WTC11 (cell line): ENCODE results near the gene TBKBP1. TPM values are rescaled to one million over a fixed set of nuclear protein-coding genes. Genes with fewer than 3 reads are reported as not detected.

Experiments
- ATAC-seq: fragments of 200-7000 bp; cut with Tn5 transposase; 2 replicates; pipeline ENCODE4 v1.10.0; 2021; ENCODE audit warnings: mild to moderate bottlenecking, moderate library complexity
- CTCF ChIA-PET: fragments of 300-600 bp; sonication (Branson Sonifier 250); formaldehyde crosslinking; loops from one replicate; lab custom pipeline; 2021; ENCODE audit warnings: antibody characterized with exemption; lab: Charles Lee
- POLR2A ChIA-PET: fragments of 350-600 bp; sonication (Branson Sonifier 250); formaldehyde crosslinking; loops from one replicate; lab custom pipeline; 2021; ENCODE audit warnings: antibody characterized with exemption; lab: Charles Lee
- DNase-seq: peaks from one replicate; pipeline ENCODE4 v3.0.0; 2021; ENCODE audit warnings: low spot score
- H3K27ac Mint-ChIP-seq: 2 replicates; pipeline ENCODE4 v1.8.0; 2021; ENCODE audit warnings: mixed read lengths
- H3K27me3 Mint-ChIP-seq: 2 replicates; pipeline ENCODE4 v1.8.0; 2021; ENCODE audit warnings: low read depth, mild to moderate bottlenecking, moderate library complexity, mixed read lengths
- H3K36me3 Mint-ChIP-seq: 2 replicates; pipeline ENCODE4 v1.8.0; 2021; ENCODE audit warnings: mixed read lengths
- H3K4me1 Mint-ChIP-seq: 2 replicates; pipeline ENCODE4 v1.8.0; 2022; ENCODE audit warnings: mixed read lengths
- H3K4me3 Mint-ChIP-seq: 2 replicates; pipeline ENCODE4 v1.8.0; 2021; ENCODE audit warnings: mild to moderate bottlenecking, moderate library complexity, mixed read lengths
- H3K9me3 Mint-ChIP-seq: 2 replicates; pipeline ENCODE4 v1.8.0; 2021; ENCODE audit warnings: mixed read lengths
- ARID4B ChIP-seq: sonication (generic); formaldehyde crosslinking; IDR thresholded peaks from 2 replicates; pipeline ENCODE4 v1.8.0; 2023; ENCODE audit warnings: missing genetic modification reagents, mild to moderate bottlenecking, borderline replicate concordance
- ELF4 ChIP-seq: sonication (generic); formaldehyde crosslinking; IDR thresholded peaks from 2 replicates; pipeline ENCODE4 v1.8.1; 2022; ENCODE audit warnings: low read depth, mild to moderate bottlenecking, moderate library complexity, missing genetic modification reagents
- HMGA2 ChIP-seq: fragments of 250-450 bp; sonication (Bioruptor Pico); IDR thresholded peaks from 2 replicates; pipeline ENCODE4 v1.4.0; 2021; ENCODE audit warnings: mild to moderate bottlenecking, moderate library complexity
- NFE2L1 ChIP-seq: sonication (generic); formaldehyde crosslinking; IDR thresholded peaks from 2 replicates; pipeline ENCODE4 v1.8.1; 2023; ENCODE audit warnings: missing genetic modification reagents
- NFYB ChIP-seq: sonication (generic); formaldehyde crosslinking; conservative IDR thresholded peaks from 2 replicates; pipeline ENCODE4 v1.8.0; 2022; ENCODE audit warnings: low read depth, missing genetic modification reagents
- NR3C1 ChIP-seq: sonication (generic); formaldehyde crosslinking; conservative IDR thresholded peaks from 2 replicates; pipeline ENCODE4 v1.8.1; 2023; ENCODE audit warnings: low read depth, mild to moderate bottlenecking, missing genetic modification reagents
- OVOL2 ChIP-seq: fragments of 250-450 bp; sonication (Bioruptor Pico); IDR thresholded peaks from 2 replicates; pipeline ENCODE4 v1.9.0; 2021; ENCODE audit warnings: mild to moderate bottlenecking, borderline replicate concordance
- SMAD3 ChIP-seq: sonication (generic); formaldehyde crosslinking; IDR thresholded peaks from 2 replicates; pipeline ENCODE4 v1.8.0; 2022; ENCODE audit warnings: missing genetic modification reagents, mild to moderate bottlenecking, borderline replicate concordance
- TCF7 ChIP-seq: sonication (generic); formaldehyde crosslinking; IDR thresholded peaks from 2 replicates; pipeline ENCODE4 v1.8.0; 2022; ENCODE audit warnings: mild to moderate bottlenecking, low read depth, missing genetic modification reagents, moderate library complexity
- TEAD1 ChIP-seq: sonication (generic); formaldehyde crosslinking; IDR thresholded peaks from 2 replicates; pipeline ENCODE4 v1.8.0; 2022; ENCODE audit warnings: mild to moderate bottlenecking, missing genetic modification reagents
- TEAD4 ChIP-seq: sonication (generic); formaldehyde crosslinking; IDR thresholded peaks from 2 replicates; pipeline ENCODE4 v1.8.0; 2022; ENCODE audit warnings: mild to moderate bottlenecking, missing genetic modification reagents
- TP53 ChIP-seq: sonication (generic); formaldehyde crosslinking; IDR thresholded peaks from 2 replicates; pipeline ENCODE4 v1.8.1; 2023; ENCODE audit warnings: mild to moderate bottlenecking, missing genetic modification reagents
- ZBTB21 ChIP-seq: sonication (generic); formaldehyde crosslinking; IDR thresholded peaks from 2 replicates; pipeline ENCODE4 v1.8.1; 2023; ENCODE audit warnings: mild to moderate bottlenecking, missing genetic modification reagents, borderline replicate concordance
- ZNF532 ChIP-seq: fragments of 250-450 bp; sonication (Bioruptor Pico); IDR thresholded peaks from 2 replicates; pipeline ENCODE4 v1.9.0; 2021; ENCODE audit warnings: mild to moderate bottlenecking, borderline replicate concordance
- total RNA-seq: library from RNA; stranded (reverse); gene quantifications from 3 replicates; pipeline ENCODE4 v1.2.3, GENCODE V29; 2021
- TF ChIP-seq, protein P1 (sequence below): sonication (generic); formaldehyde crosslinking; IDR thresholded peaks from 2 replicates; pipeline ENCODE4 v1.8.1; 2023; ENCODE audit warnings: mild to moderate bottlenecking, missing genetic modification reagents, moderate library complexity
- TF ChIP-seq, protein P2 (sequence below): fragments of 250-450 bp; sonication (Bioruptor Pico); IDR thresholded peaks from 2 replicates; pipeline ENCODE4 v2.1.2; 2022; ENCODE audit warnings: mild to moderate bottlenecking, moderate library complexity
- TF ChIP-seq, protein P3 (sequence below): fragments of 250-450 bp; sonication (Bioruptor Pico); conservative IDR thresholded peaks from 2 replicates; pipeline ENCODE4 v1.9.0; 2021; ENCODE audit warnings: mild to moderate bottlenecking

The TBKBP1 gene
- total RNA-seq, 1 experiment from 2014 or later = 17.4 TPM

DNA sequence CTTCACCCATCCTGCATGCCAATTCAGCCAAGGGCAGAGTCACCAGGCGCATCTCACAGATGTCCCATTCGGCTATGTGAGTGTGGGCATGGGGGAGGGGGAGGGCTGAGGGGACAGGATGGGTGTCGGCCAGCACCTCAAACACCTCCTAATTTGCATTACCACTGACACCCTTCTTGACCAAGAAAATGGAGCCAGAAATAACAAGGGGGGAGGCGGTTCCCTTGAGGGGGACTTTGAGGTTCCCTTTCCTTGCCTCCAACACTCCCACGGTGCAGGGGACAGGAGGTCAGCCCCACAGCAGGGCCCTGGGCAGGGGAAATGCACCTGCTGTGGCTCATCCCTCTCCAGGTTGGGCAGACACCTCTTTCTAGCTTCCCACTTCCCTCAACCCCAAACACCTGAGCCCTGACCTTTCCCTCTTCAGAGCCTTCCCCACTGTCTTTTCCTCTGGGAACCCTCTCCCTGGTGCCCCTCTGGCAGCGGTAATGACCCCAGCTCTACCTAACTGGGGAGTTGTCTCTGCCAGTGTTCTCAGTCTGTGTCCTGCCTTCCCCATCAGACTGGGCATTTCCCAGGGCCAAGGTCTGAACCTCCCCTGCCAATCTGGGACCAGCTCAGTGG, 20.9 kb downstream of the TBKBP1 start:
- H3K4me1 Mint-ChIP-seq = peaks cover 10% of the 10 kb centered on the region
- DNase-seq = no peak
- ChIA-PET CTCF (interaction anchor here (3.5 kb wide), 1 partner anchor 17 kb away, joined by 29 read pairs; no protein-coding TSS in a partner anchor), POLR2A (interaction anchor here (0.5 kb wide), 1 partner anchor 38 kb away, joined by 3 read pairs; no protein-coding TSS in a partner anchor)
- TF ChIP-seq, protein P1, sequence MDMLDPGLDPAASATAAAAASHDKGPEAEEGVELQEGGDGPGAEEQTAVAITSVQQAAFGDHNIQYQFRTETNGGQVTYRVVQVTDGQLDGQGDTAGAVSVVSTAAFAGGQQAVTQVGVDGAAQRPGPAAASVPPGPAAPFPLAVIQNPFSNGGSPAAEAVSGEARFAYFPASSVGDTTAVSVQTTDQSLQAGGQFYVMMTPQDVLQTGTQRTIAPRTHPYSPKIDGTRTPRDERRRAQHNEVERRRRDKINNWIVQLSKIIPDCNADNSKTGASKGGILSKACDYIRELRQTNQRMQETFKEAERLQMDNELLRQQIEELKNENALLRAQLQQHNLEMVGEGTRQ (CRISPR knock-in tag) = no peak
- no peak for TF ChIP-seq ARID4B (CRISPR knock-in tag)
- no peak for TF ChIP-seq NR3C1 (CRISPR knock-in tag)
- no peak for TF ChIP-seq TP53 (CRISPR knock-in tag)
- TF ChIP-seq OVOL2 (CRISPR knock-in tag) = no peak
- TF ChIP-seq NFYB = no peak
- TF ChIP-seq NFE2L1 (CRISPR knock-in tag) = no peak
- no peak for TF ChIP-seq ZNF532 (CRISPR knock-in tag)
- TF ChIP-seq, protein P2, sequence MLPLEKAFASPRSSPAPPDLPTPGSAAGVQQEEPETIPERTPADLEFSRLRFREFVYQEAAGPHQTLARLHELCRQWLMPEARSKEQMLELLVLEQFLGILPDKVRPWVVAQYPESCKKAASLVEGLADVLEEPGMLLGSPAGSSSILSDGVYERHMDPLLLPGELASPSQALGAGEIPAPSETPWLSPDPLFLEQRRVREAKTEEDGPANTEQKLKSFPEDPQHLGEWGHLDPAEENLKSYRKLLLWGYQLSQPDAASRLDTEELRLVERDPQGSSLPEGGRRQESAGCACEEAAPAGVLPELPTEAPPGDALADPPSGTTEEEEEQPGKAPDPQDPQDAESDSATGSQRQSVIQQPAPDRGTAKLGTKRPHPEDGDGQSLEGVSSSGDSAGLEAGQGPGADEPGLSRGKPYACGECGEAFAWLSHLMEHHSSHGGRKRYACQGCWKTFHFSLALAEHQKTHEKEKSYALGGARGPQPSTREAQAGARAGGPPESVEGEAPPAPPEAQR (CRISPR knock-in tag) = no peak
- no peak for TF ChIP-seq TCF7
- TF ChIP-seq HMGA2 (CRISPR knock-in tag) = no peak
- TF ChIP-seq, protein P3, sequence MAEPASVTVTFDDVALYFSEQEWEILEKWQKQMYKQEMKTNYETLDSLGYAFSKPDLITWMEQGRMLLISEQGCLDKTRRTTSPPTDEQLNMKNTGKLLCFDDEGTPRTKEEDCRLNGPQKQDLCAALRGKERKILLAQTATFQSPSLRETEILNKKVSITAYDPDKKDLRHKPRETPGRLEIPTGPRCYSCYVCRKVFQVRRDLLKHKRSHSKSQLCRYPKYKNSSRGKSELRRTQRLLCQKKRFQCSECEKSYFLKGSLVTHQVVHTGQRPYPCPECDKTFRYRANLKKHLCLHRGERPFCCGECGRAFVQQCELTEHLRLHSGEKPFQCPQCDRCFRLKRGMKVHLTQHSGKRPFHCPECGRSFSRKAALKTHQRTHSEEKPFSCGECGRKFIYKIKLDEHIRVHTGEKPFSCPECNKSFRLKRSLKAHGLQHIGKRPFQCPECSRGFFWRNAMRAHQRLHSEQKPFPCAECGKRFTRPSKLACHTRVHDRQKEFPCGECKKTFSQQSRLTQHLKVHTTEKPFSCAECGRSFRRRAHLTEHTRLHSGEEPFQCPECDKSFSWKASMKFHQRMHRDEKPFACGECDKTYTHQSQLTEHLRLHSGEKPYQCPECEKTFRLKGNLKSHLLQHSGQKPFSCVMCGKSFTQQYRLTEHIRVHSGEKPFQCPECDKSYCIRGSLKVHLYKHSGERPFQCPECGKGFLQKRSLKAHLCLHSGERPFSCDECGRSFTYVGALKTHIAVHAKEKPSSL (CRISPR knock-in tag) = no peak
- no peak for TF ChIP-seq TEAD4 (CRISPR knock-in tag)
- no peak for TF ChIP-seq SMAD3 (CRISPR knock-in tag)
- no peak for TF ChIP-seq ZBTB21
- no peak for TF ChIP-seq TEAD1
- no peak for TF ChIP-seq ELF4
- no peaks in the 10 kb centered on the region for H3K9me3 Mint-ChIP-seq
- H3K27ac Mint-ChIP-seq = no peak overlapping the region
- H3K4me3 Mint-ChIP-seq = no peak overlapping the region
- no peak for ATAC-seq
- peaks cover 49% of the 10 kb centered on the region for H3K27me3 Mint-ChIP-seq
- H3K36me3 Mint-ChIP-seq = no peaks in the 10 kb centered on the region
